Gastroesophageal sphincter (tissue), 4 donors: ENCODE measurements around the gene CYB561A3. TPM values are rescaled to one million over a fixed set of nuclear protein-coding genes. Genes with fewer than 3 reads are reported as not detected.
A peak's percentile ranks its signal among the peaks of the same experiment; 100 is the strongest.

ENCODE experiments used
- ATAC-seq: fragments of 150-250 bp; one replicate; pipeline ENCODE4 v1.9.1; 2016; ENCODE audit warnings: mild to moderate bottlenecking, moderate library complexity
- H3K27ac ChIP-seq, 4 donors: fragments of 200-600 bp; sonication (generic) in 3 of 4; 1 replicate in 3 of 4; 2 replicates in 1 of 4; pipeline ENCODE4 v1.5.1; 2016 to 2019
- H3K27me3 ChIP-seq: fragments of 200-600 bp; sonication (generic); one replicate; pipeline ENCODE4 v1.5.1; 2019
- H3K36me3 ChIP-seq, 2 donors: fragments of 200-600 bp; sonication (generic); one replicate each; pipeline ENCODE4 v1.5.1; 2019; ENCODE audit warnings: control low read depth in 1 of 2
- H3K4me1 ChIP-seq, 3 donors: fragments of 200-600 bp; sonication (generic); 1 replicate in 2 of 3; 2 replicates in 1 of 3; pipeline ENCODE4 v1.5.1; 2016 to 2019; ENCODE audit warnings: control low read depth in 2 of 3
- H3K4me3 ChIP-seq, 2 donors: fragments of 200-600 bp; sonication (generic); one replicate each; pipeline ENCODE4 v1.5.1; 2019; ENCODE audit warnings: mild to moderate bottlenecking in 1 of 2, moderate library complexity in 1 of 2
- H3K9me3 ChIP-seq, 3 donors: fragments of 200-600 bp; sonication (generic); one replicate each; pipeline ENCODE4 v1.5.1; 2017 to 2019; ENCODE audit warnings: control low read depth in 2 of 3
- EP300 ChIP-seq: sonication (generic); formaldehyde crosslinking; IDR thresholded peaks from one replicate; pipeline ENCODE4 v1.6.1; 2017; ENCODE audit warnings: antibody characterized with exemption, mild to moderate bottlenecking
- POLR2A ChIP-seq, 2 donors: fragments of 450-650 bp; IDR thresholded peaks; one replicate each; pipeline ENCODE4 v1.6.1; 2017; ENCODE audit warnings: antibody characterized with exemption in 2 of 2, mild to moderate bottlenecking in 2 of 2, moderate library complexity in 1 of 2
- POLR2AphosphoS5 ChIP-seq: sonication (generic); formaldehyde crosslinking; IDR thresholded peaks from one replicate; pipeline ENCODE4 v1.6.1; 2017; ENCODE audit warnings: antibody characterized with exemption
- WGBS, 2 donors: methylation state at CpG; one replicate each; pipeline ENCODE4 v1.1.5; 2018; ENCODE audit warnings: low coverage in 1 of 2; 5-methylcytosine and 5-hydroxymethylcytosine counted together
- total RNA-seq, 4 donors: library from RNA; depleted of rRNA; stranded (reverse); fragments of >200 nt; gene quantifications; one replicate each; pipeline ENCODE4 v1.1.0, GENCODE V29; 2016
- TF ChIP-seq, protein P1 (sequence below), 4 experiments: fragments of 200-600 bp in 2 of 4; fragments of 450-650 bp in 2 of 4; sonication (generic) in 1 of 4; IDR thresholded peaks; one replicate each; pipeline ENCODE4 v1.5.1; 2017 to 2019; ENCODE audit warnings: antibody characterized with exemption in 4 of 4, mild to moderate bottlenecking in 2 of 4, moderate library complexity in 2 of 4

The CYB561A3 gene
- total RNA-seq, 4 donors from 2014 or later = 23.3 to 44.0 (median 33.4) TPM

DNA sequence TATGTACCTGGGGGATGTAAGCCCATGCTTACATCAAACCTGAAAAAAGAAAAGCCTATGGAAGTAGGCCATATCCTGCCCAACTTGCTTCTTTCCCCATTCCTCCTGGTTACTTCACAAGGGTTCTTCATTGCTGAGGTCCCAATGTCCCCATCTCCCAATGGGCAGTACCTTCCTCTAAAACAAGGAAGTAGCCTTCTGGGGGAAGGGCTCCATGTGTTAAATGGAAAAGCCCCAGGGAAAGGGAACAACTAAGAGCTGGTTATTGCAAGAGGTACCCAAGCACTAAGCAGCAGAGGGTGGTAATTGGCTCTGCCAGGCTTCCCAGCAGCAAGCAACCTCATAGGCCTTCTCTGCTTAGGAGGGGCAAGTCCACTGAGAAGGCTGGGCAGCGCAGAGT is 42.0 kb upstream of the CYB561A3 start:
- 91% methylated on average over 1 of the region's 1 CpG; no CpG with 5 or more reads in 1 of the 2 donors for WGBS, 2 donors
- peak overlapping the region in 3 of 4 donors; percentile 0 to 12 (median 11) for H3K27ac ChIP-seq
- H3K27me3 ChIP-seq = no peaks in the 10 kb centered on the region
- H3K36me3 ChIP-seq = peaks cover 0 to 87% of the 10 kb centered on the region in 2 donors
- H3K9me3 ChIP-seq = no peaks in the 10 kb centered on the region
- no peaks in the 10 kb centered on the region for H3K4me1 ChIP-seq
- no peak for TF ChIP-seq POLR2A (IDR thresholded peaks at IDR 0.05)
- TF ChIP-seq POLR2AphosphoS5 = no peak
- ATAC-seq = no peak
- no peak overlapping the region for H3K4me3 ChIP-seq

DNA sequence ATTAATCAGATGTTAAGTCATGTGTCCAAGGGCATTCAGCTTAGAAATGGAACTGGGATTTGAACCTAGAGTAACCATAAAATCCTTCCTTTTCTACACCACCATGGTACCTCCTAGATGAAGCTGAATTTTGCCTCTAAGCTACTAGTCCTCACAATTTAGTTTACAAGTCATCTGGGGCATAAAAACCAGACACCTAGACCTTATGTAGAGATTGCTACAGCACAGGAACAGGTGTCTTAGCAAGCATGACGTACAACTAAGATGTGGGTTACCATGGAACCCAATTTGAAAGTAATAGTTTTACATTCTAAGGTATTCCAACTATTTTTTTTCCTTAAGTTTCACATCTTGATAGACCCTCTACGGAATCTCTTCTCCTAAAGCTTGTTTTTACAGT is 39.9 kb upstream of the CYB561A3 start:
- WGBS, 2 donors = 79 to 92% methylated on average over 2 of the region's 2 CpGs
- H3K36me3 ChIP-seq = peaks cover 0 to 87% of the 10 kb centered on the region in 2 donors
- no peaks in the 10 kb centered on the region for H3K27me3 ChIP-seq
- H3K9me3 ChIP-seq = no peaks in the 10 kb centered on the region
- no peak overlapping the region for H3K4me3 ChIP-seq
- no peaks in the 10 kb centered on the region for H3K4me1 ChIP-seq
- ATAC-seq = no peak
- TF ChIP-seq POLR2A (IDR thresholded peaks at IDR 0.05) = no peak
- no peak for TF ChIP-seq POLR2AphosphoS5
- TF ChIP-seq, protein P1, sequence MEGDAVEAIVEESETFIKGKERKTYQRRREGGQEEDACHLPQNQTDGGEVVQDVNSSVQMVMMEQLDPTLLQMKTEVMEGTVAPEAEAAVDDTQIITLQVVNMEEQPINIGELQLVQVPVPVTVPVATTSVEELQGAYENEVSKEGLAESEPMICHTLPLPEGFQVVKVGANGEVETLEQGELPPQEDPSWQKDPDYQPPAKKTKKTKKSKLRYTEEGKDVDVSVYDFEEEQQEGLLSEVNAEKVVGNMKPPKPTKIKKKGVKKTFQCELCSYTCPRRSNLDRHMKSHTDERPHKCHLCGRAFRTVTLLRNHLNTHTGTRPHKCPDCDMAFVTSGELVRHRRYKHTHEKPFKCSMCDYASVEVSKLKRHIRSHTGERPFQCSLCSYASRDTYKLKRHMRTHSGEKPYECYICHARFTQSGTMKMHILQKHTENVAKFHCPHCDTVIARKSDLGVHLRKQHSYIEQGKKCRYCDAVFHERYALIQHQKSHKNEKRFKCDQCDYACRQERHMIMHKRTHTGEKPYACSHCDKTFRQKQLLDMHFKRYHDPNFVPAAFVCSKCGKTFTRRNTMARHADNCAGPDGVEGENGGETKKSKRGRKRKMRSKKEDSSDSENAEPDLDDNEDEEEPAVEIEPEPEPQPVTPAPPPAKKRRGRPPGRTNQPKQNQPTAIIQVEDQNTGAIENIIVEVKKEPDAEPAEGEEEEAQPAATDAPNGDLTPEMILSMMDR (IDR thresholded peaks at IDR 0.05) = no peak
- no peak for TF ChIP-seq EP300
- H3K27ac ChIP-seq = no peak overlapping the region

DNA sequence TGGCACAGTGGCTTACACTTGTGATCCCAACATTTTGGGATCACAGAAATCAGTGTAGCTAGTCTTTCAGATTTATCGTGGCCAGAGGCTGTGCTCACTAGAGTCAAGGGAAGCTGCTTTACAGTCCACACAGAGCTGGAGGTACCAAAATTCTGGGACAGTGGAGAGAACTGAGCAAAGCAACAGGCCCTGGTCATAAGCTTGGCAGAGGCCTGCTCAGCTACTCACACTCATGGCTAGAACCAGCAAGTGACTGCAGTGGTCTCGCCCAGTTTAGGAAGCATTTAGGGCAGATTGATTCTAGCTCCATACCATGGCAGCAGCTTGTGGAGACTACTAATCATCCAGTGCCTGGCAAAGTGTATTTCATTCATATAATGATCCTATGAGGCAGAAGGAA is 39.5 kb upstream of the CYB561A3 start:
- TF ChIP-seq, protein P1 (IDR thresholded peaks at IDR 0.05) = no peak
- TF ChIP-seq EP300 (no peak), POLR2AphosphoS5 (no peak), POLR2A (IDR thresholded peaks at IDR 0.05) (no peak)
- H3K4me3 ChIP-seq = no peak overlapping the region
- 60% methylated on average over 1 of the region's 2 CpGs; no CpG with 5 or more reads in 1 of the 2 donors for WGBS, 2 donors
- no peaks in the 10 kb centered on the region for H3K4me1 ChIP-seq
- no peaks in the 10 kb centered on the region for H3K27me3 ChIP-seq
- no peaks in the 10 kb centered on the region for H3K9me3 ChIP-seq
- no peak for ATAC-seq
- H3K27ac ChIP-seq = no peak overlapping the region
- H3K36me3 ChIP-seq = peaks cover 0 to 87% of the 10 kb centered on the region in 2 donors

DNA sequence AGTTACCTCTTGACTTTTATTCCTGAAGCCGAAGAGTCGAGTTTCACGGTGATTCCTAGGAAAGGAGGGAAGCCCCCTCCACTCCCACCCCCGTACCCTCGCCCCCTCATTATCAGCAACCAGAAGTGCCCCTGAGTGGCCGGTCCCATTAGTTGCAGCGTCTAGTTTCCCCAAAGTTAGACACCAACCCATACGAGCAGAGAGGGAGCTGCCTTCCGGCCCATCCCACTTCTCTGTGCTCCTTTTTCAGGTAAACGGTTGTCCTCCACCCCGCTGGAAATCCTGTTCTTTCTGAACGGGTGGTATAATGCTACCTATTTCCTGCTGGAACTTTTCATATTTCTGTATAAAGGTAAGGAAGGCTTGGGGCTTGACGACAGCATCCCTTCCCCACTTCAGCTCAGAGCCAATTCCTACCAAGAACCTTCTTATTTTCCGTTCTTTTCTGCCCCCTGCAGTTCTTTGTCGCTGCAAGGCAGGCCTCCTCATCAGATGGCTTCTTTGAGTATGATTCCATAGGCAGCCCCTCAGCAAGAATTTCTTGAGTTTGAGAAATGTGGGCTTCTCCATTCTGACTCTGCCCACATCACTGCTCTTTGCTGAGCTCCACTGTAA is 31.4 kb upstream of the CYB561A3 start:
- TF ChIP-seq EP300 (no peak), POLR2AphosphoS5 (no peak), POLR2A (IDR thresholded peaks at IDR 0.05) (no peak)
- TF ChIP-seq, protein P1 (IDR thresholded peaks at IDR 0.05) = no peak
- H3K27ac ChIP-seq = peak overlapping the region; percentile 55 to 85 (median 82)
- H3K36me3 ChIP-seq = peaks cover 0 to 39% of the 10 kb centered on the region in 2 donors
- H3K4me1 ChIP-seq = peaks cover 0 to 21% (median 7%) of the 10 kb centered on the region in 3 donors
- H3K27me3 ChIP-seq = no peaks in the 10 kb centered on the region
- peak overlapping the region; percentile 80 to 98 for H3K4me3 ChIP-seq
- no peak for ATAC-seq
- H3K9me3 ChIP-seq = no peaks in the 10 kb centered on the region
- WGBS, 2 donors = 0 to 3% methylated on average over 4 to 13 of the region's 15 CpGs

DNA sequence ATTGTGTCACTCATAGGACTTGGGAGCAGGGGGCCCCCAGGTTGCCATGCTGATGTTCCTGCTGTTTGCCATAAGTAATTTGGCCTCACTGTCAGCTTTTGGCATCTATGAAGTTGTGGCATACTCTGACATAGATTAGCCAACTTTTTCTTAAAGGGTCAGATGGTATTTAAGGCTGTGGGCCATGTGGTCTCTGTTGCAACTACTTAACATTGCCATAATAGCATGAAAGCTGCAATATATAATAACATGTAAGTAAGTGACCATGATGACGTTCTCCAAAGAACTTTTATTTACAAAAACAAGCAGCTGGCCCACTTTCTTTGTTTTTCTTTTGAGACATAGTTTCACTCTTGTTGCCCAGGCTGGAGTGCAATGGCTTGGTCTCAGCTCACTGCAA is 28.5 kb upstream of the CYB561A3 start:
- H3K27me3 ChIP-seq = no peaks in the 10 kb centered on the region
- H3K9me3 ChIP-seq = no peaks in the 10 kb centered on the region
- TF ChIP-seq POLR2AphosphoS5 (no peak), POLR2A (IDR thresholded peaks at IDR 0.05) (no peak)
- WGBS, 2 donors = 47% methylated on average over 1 of the region's 1 CpG; no CpG with 5 or more reads in 1 of the 2 donors
- no peak overlapping the region for H3K4me3 ChIP-seq
- no peak overlapping the region for H3K27ac ChIP-seq
- no peak for ATAC-seq
- peaks cover 0 to 29% (median 7%) of the 10 kb centered on the region in 3 donors for H3K4me1 ChIP-seq
- H3K36me3 ChIP-seq = peaks cover 0 to 11% of the 10 kb centered on the region in 2 donors
